ENCODE measurements around the gene M1AP. TPM values are rescaled to one million over a fixed set of nuclear protein-coding genes. Genes with fewer than 3 reads are reported as not detected.

M1AP gene
- total and polyA plus RNA-seq, 2 of the 8 experiments (the other 6 are each of a cell fraction or from before 2014, with no cell fraction given), result 4.8 TPM

- no peaks in the 10 kb centered on the region for H3K9me3 ChIP-seq (ENCODE audit: insufficient read depth in 2 of 2, low read depth in 1 of 2, low read length in 1 of 2)
- H3K18ac ChIP-seq (ENCODE audit: extremely low read depth, low read length), result no peak overlapping the region
- no peak overlapping the region for H2BK5ac ChIP-seq (ENCODE audit: low read depth, low read length)
- H2BK120ac ChIP-seq (replicated peaks; ENCODE audit: low read depth, low read length), result no peak overlapping the region
- 79% methylated on average over 2 of the region's 2 CpGs; no CpG with 5 or more reads in 1 of the 2 experiments for WGBS, 2 experiments (ENCODE audit: extremely low coverage in 1 of 2, insufficient coverage in 1 of 2, insufficient read length in 1 of 2, insufficient replicate concordance in 2 of 2, low coverage in 1 of 2, low lambda C conversion rate in 2 of 2, missing lambda C conversion rate in 1 of 2)
- POLR2A ChIA-PET (ENCODE audit: partially characterized antibody), result interaction anchor here (1.4 to 1.5 kb wide), 3 partner anchors 9 to 79 kb away, joined by 3 to 5 read pairs (median 4); no protein-coding TSS in a partner anchor
- FAIRE-seq, result no peak
- H2BK15ac ChIP-seq (ENCODE audit: low read length), result no peak overlapping the region
- H3K27ac ChIP-seq (ENCODE audit: low read depth, low read length), result no peak overlapping the region
- no peak overlapping the region for H4K91ac ChIP-seq (replicated peaks; ENCODE audit: insufficient read length, low read length)
- 0 out of 2 replicates have a peak, but pooled peaks cover 1% of the 10 kb centered on the region for H3K23me2 ChIP-seq (ENCODE audit: low read depth, low read length)
- no peaks in the 10 kb centered on the region for H3K27me3 ChIP-seq (replicated peaks in 1 of 4; ENCODE audit: control insufficient read depth in 3 of 4, extremely low read depth in 1 of 4, insufficient read depth in 3 of 4, low read length in 3 of 4)
- H3K4me2 ChIP-seq (ENCODE audit: insufficient read depth in 1 of 2, low read depth in 2 of 2, low read length in 2 of 2), result no peak overlapping the region
- H3K4me3 ChIP-seq (ENCODE audit: extremely low read depth in 1 of 4, insufficient read depth in 2 of 4, low read depth in 3 of 4, low read length in 4 of 4), result no peak overlapping the region
- H4K8ac ChIP-seq (ENCODE audit: extremely low read depth, insufficient read depth, low read length), result no peak overlapping the region
- H4K20me1 ChIP-seq (replicated peaks in 1 of 2; ENCODE audit: control insufficient read depth in 1 of 2, insufficient read depth in 2 of 2, low read length in 2 of 2), result no peaks in the 10 kb centered on the region
- H3K9ac ChIP-seq (replicated peaks in 1 of 4; ENCODE audit: extremely low read depth in 1 of 4, low read depth in 3 of 4, low read length in 3 of 4), result no peak overlapping the region
- H2BK12ac ChIP-seq (ENCODE audit: low read depth, low read length), result no peak overlapping the region
- no peaks in the 10 kb centered on the region for H3K79me2 ChIP-seq (ENCODE audit: control insufficient read depth in 1 of 2, insufficient read depth in 2 of 2, low read length in 2 of 2)
- no peak overlapping the region for H3K4ac ChIP-seq (replicated peaks; ENCODE audit: insufficient read length, low read depth, low read length)
- no peak overlapping the region for H3K23ac ChIP-seq (ENCODE audit: insufficient read length)
- no peak overlapping the region for H4K5ac ChIP-seq (ENCODE audit: insufficient read length, low read depth, low read length)
- no peak overlapping the region for H2BK20ac ChIP-seq (ENCODE audit: low read length)
- H3K79me1 ChIP-seq (ENCODE audit: low read depth, low read length), result no peaks in the 10 kb centered on the region
- no peaks in the 10 kb centered on the region for H3K36me3 ChIP-seq (ENCODE audit: control insufficient read depth in 2 of 4, insufficient read depth in 4 of 4, low read length in 3 of 4)
- no peak overlapping the region for H3K14ac ChIP-seq (ENCODE audit: insufficient read length)
- H3K4me1 ChIP-seq (replicated peaks in 1 of 4; ENCODE audit: control insufficient read depth in 3 of 4, insufficient read depth in 4 of 4, low read length in 3 of 4), result no peaks in the 10 kb centered on the region
- no peak for DNase-seq (ENCODE audit: low read depth in 1 of 2, low spot score in 2 of 2)
- no peak overlapping the region for H2AK5ac ChIP-seq (ENCODE audit: low read depth, low read length)
- H2AFZ ChIP-seq (ENCODE audit: low read length), result no peak overlapping the region
- H3K56ac ChIP-seq (replicated peaks; ENCODE audit: insufficient read length, low read depth, low read length), result no peak overlapping the region
- CTCF ChIA-PET (ENCODE audit: partially characterized antibody), result interaction anchor here (0.8 to 10.0 kb wide), 7 partner anchors 10 to 74 kb away, joined by 3 to 158 read pairs (median 4); no protein-coding TSS in a partner anchor
- TF ChIP-seq RXRA (IDR thresholded peaks at IDR 0.05; ENCODE audit: insufficient read depth, low read depth, low read length) (no peak), JUND (IDR thresholded peaks at IDR 0.05; ENCODE audit: low read length) (no peak), TAF1 (IDR thresholded peaks at IDR 0.05; ENCODE audit: low read depth, low read length) (no peak), RBBP5 (IDR thresholded peaks at IDR 0.05; ENCODE audit: borderline replicate concordance, low read depth, low read length) (no peak), HDAC2 (IDR thresholded peaks at IDR 0.05; ENCODE audit: borderline replicate concordance in 1 of 2, low read depth in 2 of 2, low read length in 2 of 2) (no peak), TCF12 (IDR thresholded peaks at IDR 0.05; ENCODE audit: low read depth, low read length) (no peak), NRF1 (IDR thresholded peaks at IDR 0.05; ENCODE audit: low read depth, low read length) (no peak), SIN3A (conservative IDR thresholded peaks at IDR 0.05 in 1 of 2, IDR thresholded peaks at IDR 0.05 in 1 of 2; ENCODE audit: low read depth in 1 of 2, low read length in 2 of 2) (no peak), CEBPB (IDR thresholded peaks at IDR 0.05; ENCODE audit: low read depth, low read length) (no peak), TEAD4 (IDR thresholded peaks at IDR 0.05; ENCODE audit: low read depth, low read length) (no peak), SP4 (IDR thresholded peaks at IDR 0.05; ENCODE audit: low read length) (no peak), CTBP2 (IDR thresholded peaks at IDR 0.05; ENCODE audit: borderline replicate concordance, insufficient read depth, insufficient read length, low read length) (no peak), RFX5 (IDR thresholded peaks at IDR 0.05; ENCODE audit: borderline replicate concordance, low read depth, low read length) (no peak)
These were observed 70.7 kb downstream of the M1AP start for GRCh38 chr2:74577448-74577847.
